Thoracic aorta (tissue), 2 donors: ENCODE data around the gene SPATS2L. TPM values are rescaled to one million over a fixed set of nuclear protein-coding genes. Genes with fewer than 3 reads are reported as not detected.

ENCODE experiments used
- ATAC-seq: fragments of 150-250 bp; one replicate; pipeline ENCODE4 v1.8.0; 2017; ENCODE audit warnings: low read depth; ENCODE audit not compliant: insufficient number of reproducible peaks, low FRiP score
- DNase-seq: peaks from one replicate; pipeline ENCODE4 v3.0.0-alpha.2; 2020; ENCODE audit warnings: low spot score
- H3K27ac ChIP-seq, 2 donors: fragments of 200-600 bp; sonication (generic); 1 replicate in 1 of 2; 2 replicates in 1 of 2; pipeline ENCODE4 v1.5.1; 2016; ENCODE audit warnings: mild to moderate bottlenecking in 2 of 2, moderate library complexity in 2 of 2
- H3K27me3 ChIP-seq: fragments of 200-600 bp; sonication (generic); replicated peaks from 2 replicates; pipeline ENCODE4 v1.6.0; 2016; ENCODE audit warnings: mild to moderate bottlenecking; ENCODE audit not compliant: insufficient read depth
- H3K36me3 ChIP-seq: fragments of 200-600 bp; sonication (generic); one replicate; pipeline ENCODE4 v1.5.1; 2016
- H3K4me1 ChIP-seq, 2 donors: fragments of 200-600 bp; sonication (generic); 1 replicate in 1 of 2; 2 replicates in 1 of 2; pipeline versions ENCODE4 v1.5.1 to v1.6.0; 2016; ENCODE audit warnings: low read depth in 2 of 2, mild to moderate bottlenecking in 1 of 2; ENCODE audit not compliant: control insufficient read depth in 1 of 2
- H3K4me3 ChIP-seq: fragments of 200-600 bp; sonication (generic); 2 replicates; pipeline ENCODE4 v1.5.1; 2016; ENCODE audit warnings: mild to moderate bottlenecking
- H3K9me3 ChIP-seq: fragments of 200-600 bp; sonication (generic); 2 replicates; pipeline ENCODE4 v1.5.1; 2016
- CTCF ChIP-seq: fragments of 200-600 bp; sonication (generic); IDR thresholded peaks from one replicate; pipeline ENCODE4 v1.5.1; 2019; ENCODE audit warnings: antibody characterized with exemption
- total RNA-seq, 2 donors: library from RNA; depleted of rRNA; stranded (reverse); fragments of >200 nt; gene quantifications; one replicate each; pipeline versions ENCODE4 v1.1.0 to v1.2.3, GENCODE V29; 2016

Gene SPATS2L
- total RNA-seq, 2 donors from 2014 or later = 47.7 to 90.3 TPM

GRCh38 chr2:200405599-200406298, 99.3 kb downstream of the SPATS2L start:
- H3K4me3 ChIP-seq = peak overlapping the region; percentile 28
- H3K27me3 ChIP-seq = no peaks in the 10 kb centered on the region
- H3K36me3 ChIP-seq = no peaks in the 10 kb centered on the region
- peaks cover 19 to 29% of the 10 kb centered on the region in 2 donors for H3K4me1 ChIP-seq
- H3K27ac ChIP-seq = peak overlapping the region; percentile 52 to 68
- ATAC-seq (peak; percentile 73), DNase-seq (no peak)
- TF ChIP-seq CTCF = no peak
- H3K9me3 ChIP-seq = no peaks in the 10 kb centered on the region

DNA sequence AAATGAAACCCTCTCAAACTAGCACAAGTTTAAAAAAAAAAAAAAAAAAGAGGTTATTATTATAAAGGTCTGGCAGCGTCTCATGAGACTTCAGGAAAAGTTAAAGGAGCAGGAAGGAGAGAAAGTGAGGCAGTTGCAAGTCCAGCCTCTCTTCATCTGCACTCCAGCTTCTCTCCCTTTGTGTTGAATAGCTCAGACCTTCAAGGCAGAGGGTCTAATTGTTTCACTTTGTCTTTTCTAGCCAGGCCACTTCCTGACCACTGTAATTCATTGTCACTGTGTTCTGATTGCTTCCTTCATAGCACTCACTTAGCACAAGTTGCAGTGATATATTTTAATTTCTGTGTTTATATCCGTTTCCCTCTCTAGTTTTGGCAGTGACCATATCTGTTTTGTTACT, 99.9 kb downstream of the SPATS2L start:
- peak overlapping the region; percentile 28 for H3K4me3 ChIP-seq
- ATAC-seq (no peak), DNase-seq (no peak)
- H3K27me3 ChIP-seq = no peaks in the 10 kb centered on the region
- peak overlapping the region; percentile 52 to 68 for H3K27ac ChIP-seq
- no peaks in the 10 kb centered on the region for H3K36me3 ChIP-seq
- TF ChIP-seq CTCF = no peak
- H3K4me1 ChIP-seq = peaks cover 19 to 29% of the 10 kb centered on the region in 2 donors
- H3K9me3 ChIP-seq = no peaks in the 10 kb centered on the region

GRCh38 chr2:200408428-200409316, 102.2 kb downstream of the SPATS2L start:
- no peak for TF ChIP-seq CTCF
- Histone ChIP-seq H3K27ac (no peak overlapping the region), H3K36me3 (no peaks in the 10 kb centered on the region), H3K4me3 (no peak overlapping the region), H3K27me3 (no peaks in the 10 kb centered on the region), H3K9me3 (no peaks in the 10 kb centered on the region), H3K4me1 (peaks cover 19 to 29% of the 10 kb centered on the region in 2 donors)
- ATAC-seq (no peak), DNase-seq (no peak)

- Histone ChIP-seq H3K9me3 (no peaks in the 10 kb centered on the region), H3K4me3 (no peak overlapping the region), H3K36me3 (peaks cover 2% of the 10 kb centered on the region), H3K27ac (no peak overlapping the region), H3K27me3 (no peaks in the 10 kb centered on the region), H3K4me1 (peaks cover under 1 to 6% of the 10 kb centered on the region in 2 donors)
- no peak for ATAC-seq
- TF ChIP-seq CTCF = no peak
- DNase-seq = no peak
Observed at GRCh38 chr2:200411831-200412230, 105.3 kb downstream of the SPATS2L start.

GRCh38 chr2:200414367-200414766, 107.9 kb downstream of the SPATS2L start:
- Histone ChIP-seq H3K27ac (no peak overlapping the region), H3K27me3 (no peaks in the 10 kb centered on the region), H3K36me3 (peaks cover 8% of the 10 kb centered on the region), H3K9me3 (no peaks in the 10 kb centered on the region), H3K4me3 (no peak overlapping the region), H3K4me1 (no peaks in the 10 kb centered on the region)
- DNase-seq (no peak), ATAC-seq (no peak)
- no peak for TF ChIP-seq CTCF
